Anterior cingulate cortex (tissue), 58 donors: ENCODE data around the gene DGCR6L.
"Not testable (repeated sequence)": the region's sequence is repeated elsewhere in the genome, so short reads cannot be mapped to it uniquely, and the experiment has no call there.

ENCODE experiments used
- DNase-seq, 58 donors: peaks; one replicate each; lab custom pipeline; 2025; lab: John Stamatoyannopoulos, UW

Gene DGCR6L

GRCh38 chr22:20311249-20312062 lies 8.4 kb downstream of the DGCR6L start:
- DNase-seq, result not testable (repeated sequence)

GRCh38 chr22:20310773-20311172 lies 9.1 kb downstream of the DGCR6L start:
- not testable (repeated sequence) for DNase-seq

GRCh38 chr22:20310180-20310579 lies 9.7 kb downstream of the DGCR6L start:
- not testable (repeated sequence) for DNase-seq

GRCh38 chr22:20308806-20309650 lies 10.8 kb downstream of the DGCR6L start:
- DNase-seq, result not testable (repeated sequence)

GRCh38 chr22:20307448-20308447 lies 12.1 kb downstream of the DGCR6L start:
- not testable (repeated sequence) for DNase-seq

GRCh38 chr22:20306646-20307447 lies 13.0 kb downstream of the DGCR6L start:
- DNase-seq, result not testable (repeated sequence)

- DNase-seq, result no peak
Observed at GRCh38 chr22:20305894-20306645, 13.8 kb downstream of the DGCR6L start.

- not testable (repeated sequence) for DNase-seq
Observed at GRCh38 chr22:20305230-20305893, 14.5 kb downstream of the DGCR6L start.

GRCh38 chr22:20304646-20305045 lies 15.2 kb downstream of the DGCR6L start:
- DNase-seq, result no peak

GRCh38 chr22:20303229-20303534 lies 16.7 kb downstream of the DGCR6L start:
- not testable (repeated sequence) for DNase-seq

GRCh38 chr22:20302438-20303228 lies 17.2 kb downstream of the DGCR6L start:
- no peak for DNase-seq

GRCh38 chr22:20299746-20300136 lies 20.1 kb downstream of the DGCR6L start:
- peak in 2 of 58 donors; percentile 36 to 46 for DNase-seq

GRCh38 chr22:20298803-20299745 lies 20.8 kb downstream of the DGCR6L start:
- peak in 41 of 58 donors; percentile 7 to 75 (median 40) for DNase-seq

- DNase-seq, result no peak
Observed at GRCh38 chr22:20298110-20298802, 21.6 kb downstream of the DGCR6L start.

- no peak for DNase-seq
Observed at GRCh38 chr22:20297414-20298109, 22.3 kb downstream of the DGCR6L start.
